ENCODE measurements around the gene FRS3.

- no peak for TF ChIP-seq CTCF (IDR thresholded peaks at IDR 0.05)
- TF ChIP-seq POLR2A (IDR thresholded peaks at IDR 0.05): no peak
- TF ChIP-seq POLR2AphosphoS5 (IDR thresholded peaks at IDR 0.05): no peak
These were observed 47.6 kb downstream of the FRS3 start for GRCh38 chr6:41732149-41732548.
